22Rv1 (cell line): ENCODE data around the gene C2CD2.

Source experiments
- ZFX ChIP-seq: fragments of 450-650 bp; IDR thresholded peaks from 2 replicates; pipeline ENCODE4 v1.6.1; 2017; ENCODE audit warnings: antibody characterized with exemption, borderline replicate concordance
- TF ChIP-seq, protein P1 (sequence below): fragments of 450-650 bp; IDR thresholded peaks from 2 replicates; pipeline ENCODE4 v1.5.1; 2017; ENCODE audit warnings: mild to moderate bottlenecking

DNA sequence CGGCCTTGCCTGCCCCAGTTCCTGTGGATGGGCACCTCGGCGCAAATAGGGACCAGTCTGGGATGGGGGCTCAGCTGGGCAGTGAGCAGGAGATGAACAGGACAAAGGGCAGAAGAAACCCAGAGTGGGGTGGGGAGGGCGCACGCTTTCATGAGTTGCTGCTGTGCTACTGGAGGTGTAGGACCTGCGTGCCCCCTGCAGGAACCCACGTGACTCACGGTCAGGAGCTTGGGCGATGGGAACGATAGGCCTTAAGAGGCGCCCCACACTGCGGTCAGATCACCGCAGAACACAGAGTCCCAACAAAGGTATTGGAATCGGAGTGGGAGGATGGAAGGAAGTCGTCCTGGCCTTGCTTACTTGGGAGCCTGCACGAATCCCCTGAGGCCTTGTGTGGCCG is 91.8 kb downstream of the C2CD2 start:
- TF ChIP-seq, protein P1, sequence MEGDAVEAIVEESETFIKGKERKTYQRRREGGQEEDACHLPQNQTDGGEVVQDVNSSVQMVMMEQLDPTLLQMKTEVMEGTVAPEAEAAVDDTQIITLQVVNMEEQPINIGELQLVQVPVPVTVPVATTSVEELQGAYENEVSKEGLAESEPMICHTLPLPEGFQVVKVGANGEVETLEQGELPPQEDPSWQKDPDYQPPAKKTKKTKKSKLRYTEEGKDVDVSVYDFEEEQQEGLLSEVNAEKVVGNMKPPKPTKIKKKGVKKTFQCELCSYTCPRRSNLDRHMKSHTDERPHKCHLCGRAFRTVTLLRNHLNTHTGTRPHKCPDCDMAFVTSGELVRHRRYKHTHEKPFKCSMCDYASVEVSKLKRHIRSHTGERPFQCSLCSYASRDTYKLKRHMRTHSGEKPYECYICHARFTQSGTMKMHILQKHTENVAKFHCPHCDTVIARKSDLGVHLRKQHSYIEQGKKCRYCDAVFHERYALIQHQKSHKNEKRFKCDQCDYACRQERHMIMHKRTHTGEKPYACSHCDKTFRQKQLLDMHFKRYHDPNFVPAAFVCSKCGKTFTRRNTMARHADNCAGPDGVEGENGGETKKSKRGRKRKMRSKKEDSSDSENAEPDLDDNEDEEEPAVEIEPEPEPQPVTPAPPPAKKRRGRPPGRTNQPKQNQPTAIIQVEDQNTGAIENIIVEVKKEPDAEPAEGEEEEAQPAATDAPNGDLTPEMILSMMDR, result no peak
- TF ChIP-seq ZFX, result no peak
